Prostate gland (tissue), 2 donors: ENCODE data around the gene NDN.

Experiments used
- CTCF ChIP-seq, 4 experiments: fragments of 200-600 bp in 2 of 4; fragments of 450-650 bp in 2 of 4; sonication (generic) in 2 of 4; IDR thresholded peaks; 1 replicate in 3 of 4; 2 replicates in 1 of 4; pipeline ENCODE4 v1.5.1; 2016 to 2019; ENCODE audit warnings: antibody characterized with exemption in 4 of 4, mild to moderate bottlenecking in 2 of 4, moderate library complexity in 2 of 4
- POLR2AphosphoS5 ChIP-seq: sonication (generic); formaldehyde crosslinking; IDR thresholded peaks from one replicate; pipeline ENCODE4 v1.6.1; 2017; ENCODE audit warnings: antibody characterized with exemption

GRCh38 chr15:23647001-23647295, 40.2 kb downstream of the NDN start:
- TF ChIP-seq POLR2AphosphoS5, result no peak
- TF ChIP-seq CTCF (IDR thresholded peaks at IDR 0.05), result no peak
